Putamen (tissue), 1 donor: ENCODE measurements around the gene DNAJA4.

Source experiments
- DNase-seq: peaks from one replicate; pipeline ENCODE4 v3.0.0-alpha.2; 2016; ENCODE audit warnings: low spot score

The DNAJA4 gene

DNA sequence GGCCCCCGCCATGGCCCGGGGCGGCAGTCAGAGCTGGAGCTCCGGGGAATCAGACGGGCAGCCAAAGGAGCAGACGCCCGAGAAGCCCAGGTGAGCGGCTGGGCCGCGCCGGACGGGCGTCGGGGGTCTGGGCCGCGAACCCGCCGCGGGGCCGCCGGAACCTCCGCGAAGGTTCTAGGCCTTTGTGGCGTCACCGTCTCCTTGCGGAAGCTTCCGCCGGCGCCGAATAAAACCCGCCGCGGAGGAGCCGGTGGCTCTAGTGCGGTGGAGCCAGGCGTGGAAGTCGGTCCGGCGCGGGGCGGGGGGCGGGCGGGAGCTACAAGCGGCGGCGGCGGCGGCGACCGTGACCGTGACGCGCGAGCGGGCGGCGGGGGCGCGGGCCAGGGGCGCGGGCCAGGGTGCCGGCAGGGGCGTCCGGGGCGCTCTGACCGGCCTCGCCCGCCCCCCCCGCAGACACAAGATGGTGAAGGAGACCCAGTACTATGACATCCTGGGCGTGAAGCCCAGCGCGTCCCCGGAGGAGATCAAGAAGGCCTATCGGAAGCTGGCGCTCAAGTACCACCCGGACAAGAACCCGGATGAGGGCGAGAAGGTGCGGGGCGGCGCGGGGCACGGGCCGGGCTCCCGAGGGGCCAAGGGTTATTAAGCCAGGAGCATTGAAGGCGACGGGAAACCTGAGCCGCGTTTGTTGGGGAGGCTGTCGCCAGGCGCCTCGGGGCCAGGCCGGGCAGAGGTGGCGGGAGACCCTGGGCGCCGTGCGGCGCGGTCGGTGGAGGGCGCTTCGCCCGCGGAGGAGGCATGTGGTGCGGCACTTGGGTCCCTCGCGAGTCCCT lies at the start of gene DNAJA4:
Gene DNAJA4, plus strand, starts transcription at position 259 of the 833 bp plus-strand sequence. Its CDS starts 202 bp downstream, at position 461.
- peak; percentile 53 for DNase-seq

- peak; percentile 82 for DNase-seq
These were observed 47.9 kb upstream of the DNAJA4 start for GRCh38 chr15:78216276-78217104.

GRCh38 chr15:78220713-78221112 lies 43.6 kb upstream of the DNAJA4 start:
- DNase-seq = no peak

DNA sequence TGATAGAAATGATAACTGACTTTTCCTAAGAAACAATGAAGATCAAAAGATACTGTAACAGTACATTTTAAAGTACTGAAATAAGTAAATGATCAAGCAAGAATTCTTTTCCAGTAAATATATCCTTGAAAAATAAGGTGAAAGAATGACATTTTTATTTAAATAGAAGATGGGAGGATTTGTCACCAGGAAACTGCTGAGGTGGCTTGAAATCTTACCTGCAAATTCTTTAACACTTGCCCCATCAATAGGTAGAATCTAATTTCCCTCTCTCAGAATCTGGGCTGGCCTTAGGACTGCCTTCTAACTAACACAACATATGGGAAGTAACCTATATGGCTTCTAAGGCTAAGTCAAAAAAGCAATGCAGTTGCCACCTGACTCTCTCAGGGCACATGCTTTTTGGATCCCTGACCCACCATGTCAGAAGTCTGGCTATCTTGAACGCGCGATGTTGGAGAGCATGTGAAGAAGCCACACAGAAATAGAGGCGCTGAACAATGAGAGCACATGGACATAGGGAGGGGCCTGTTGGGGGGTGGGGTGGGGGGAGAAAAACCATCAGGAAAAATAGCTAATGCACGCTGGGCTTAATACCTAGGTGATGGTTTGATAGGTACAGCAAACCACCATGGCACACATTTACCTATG lies 41.5 kb upstream of the DNAJA4 start:
- no peak for DNase-seq

- no peak for DNase-seq
These were observed 40.9 kb upstream of the DNAJA4 start for GRCh38 chr15:78223396-78224022.

DNA sequence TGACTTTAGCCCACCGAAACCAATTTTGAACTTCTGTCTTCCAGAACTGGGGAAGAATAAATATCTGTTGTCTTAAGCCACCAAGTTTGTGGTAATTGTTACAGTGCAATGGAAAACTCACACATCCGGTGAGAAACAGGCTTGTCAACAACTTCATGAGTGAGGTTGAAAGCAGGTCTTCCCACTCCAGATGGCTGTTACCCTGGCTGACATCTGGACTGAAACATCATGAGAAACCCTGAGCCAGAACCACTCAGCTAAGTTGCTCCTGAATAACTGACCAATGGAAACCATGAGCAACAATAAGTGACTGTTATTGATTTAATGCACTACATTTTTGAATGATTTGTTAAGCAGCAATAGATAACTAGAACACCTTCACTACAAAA lies 40.3 kb upstream of the DNAJA4 start:
- DNase-seq = no peak

DNA sequence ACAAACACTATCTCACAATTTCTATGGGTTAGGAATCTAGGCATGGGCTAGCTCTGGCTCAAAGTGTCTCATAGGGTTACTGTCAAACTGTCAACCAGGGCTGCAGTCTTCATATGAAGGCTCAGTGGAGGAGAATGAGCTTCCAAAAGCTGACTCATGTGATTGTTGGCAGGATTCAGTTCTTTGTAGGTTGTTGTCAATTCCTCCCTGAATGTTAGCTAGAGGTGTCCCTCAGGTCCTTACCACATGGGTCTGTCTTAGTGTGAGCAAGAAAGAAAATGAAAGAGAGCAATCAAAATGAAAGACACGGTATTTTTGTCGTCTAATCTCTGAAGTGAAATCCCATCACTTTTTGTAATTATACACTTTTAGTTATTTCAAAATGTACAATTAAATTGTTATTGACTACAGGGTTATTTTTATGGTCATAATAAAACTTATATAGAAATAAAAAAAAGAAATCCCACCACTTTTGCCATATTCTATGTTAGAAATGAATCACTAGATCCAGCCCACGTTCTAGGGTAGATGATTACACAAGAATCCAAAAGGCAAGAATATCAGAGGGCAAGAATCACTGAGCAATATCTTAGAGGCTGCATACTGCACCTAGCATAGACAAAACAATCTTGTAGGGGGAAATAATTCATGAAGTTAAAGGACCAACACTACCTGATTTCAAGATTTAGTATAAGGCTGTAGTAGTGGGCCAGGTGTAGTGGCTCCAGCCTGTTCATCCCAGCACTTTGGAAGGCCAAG lies 38.4 kb upstream of the DNAJA4 start:
- no peak for DNase-seq

DNA sequence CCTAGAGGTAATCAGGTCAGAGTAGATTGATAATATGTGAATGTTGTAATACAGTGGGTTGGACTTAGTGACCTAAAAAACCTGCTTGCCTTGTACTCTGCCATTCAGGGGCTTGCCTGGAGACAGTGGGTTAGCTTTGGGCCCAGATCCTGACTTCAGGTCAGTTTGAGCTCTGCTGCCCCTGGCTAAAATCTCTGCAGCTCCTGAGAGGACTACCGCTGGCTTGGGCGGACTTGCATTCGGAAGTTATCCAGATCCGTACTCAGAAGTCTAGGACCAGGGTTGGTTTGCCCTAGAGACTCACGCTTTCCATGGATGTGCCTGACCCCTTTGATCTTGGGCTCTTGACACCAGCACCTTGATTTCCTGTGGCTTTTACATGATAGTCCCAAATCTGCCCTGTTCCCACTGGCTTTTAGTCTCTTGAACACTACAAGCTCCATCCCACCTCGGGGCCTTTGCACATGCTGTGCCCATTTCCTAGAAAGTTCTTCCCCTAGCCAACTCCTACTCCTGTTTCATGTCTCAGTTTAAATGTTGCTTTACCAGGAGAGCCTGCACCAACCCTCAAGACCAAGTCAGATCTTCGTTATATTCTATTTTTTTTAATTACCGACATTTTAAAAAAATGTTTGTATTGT lies 35.9 kb upstream of the DNAJA4 start:
- DNase-seq = no peak

- DNase-seq = no peak
These were observed 34.6 kb upstream of the DNAJA4 start for GRCh38 chr15:78229431-78230406.

GRCh38 chr15:78232951-78233350 lies 31.4 kb upstream of the DNAJA4 start:
- DNase-seq = no peak

DNA sequence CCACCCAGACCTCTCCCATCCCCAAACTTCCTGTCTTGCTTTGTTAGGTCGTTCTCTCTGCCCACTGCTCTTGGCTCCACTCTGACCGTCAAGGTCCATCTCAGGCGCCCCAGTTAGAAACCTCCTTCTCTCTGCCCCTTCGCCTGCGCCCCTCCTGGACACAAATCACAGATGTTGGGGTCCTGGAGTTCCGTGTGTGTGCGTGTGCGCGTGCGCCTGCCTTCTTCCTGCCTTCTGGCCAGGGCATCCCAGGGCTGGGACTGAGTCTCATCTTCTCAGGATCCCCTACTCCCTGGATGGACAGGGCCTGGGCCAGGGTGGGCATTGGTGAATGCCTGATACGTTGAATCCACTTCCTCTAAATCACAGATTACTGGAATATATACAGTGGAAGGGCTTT lies 30.9 kb upstream of the DNAJA4 start:
- DNase-seq = no peak

GRCh38 chr15:78234515-78235040 lies 29.8 kb upstream of the DNAJA4 start, which contains the start of gene ACSBG1:
TSS of gene ACSBG1 (minus strand) at chr15:78234565. CDS start at chr15:78234501, 64 bp downstream.
- peak; percentile 59 for DNase-seq

- no peak for DNase-seq
These were observed 27.9 kb upstream of the DNAJA4 start for GRCh38 chr15:78236491-78236890.

DNA sequence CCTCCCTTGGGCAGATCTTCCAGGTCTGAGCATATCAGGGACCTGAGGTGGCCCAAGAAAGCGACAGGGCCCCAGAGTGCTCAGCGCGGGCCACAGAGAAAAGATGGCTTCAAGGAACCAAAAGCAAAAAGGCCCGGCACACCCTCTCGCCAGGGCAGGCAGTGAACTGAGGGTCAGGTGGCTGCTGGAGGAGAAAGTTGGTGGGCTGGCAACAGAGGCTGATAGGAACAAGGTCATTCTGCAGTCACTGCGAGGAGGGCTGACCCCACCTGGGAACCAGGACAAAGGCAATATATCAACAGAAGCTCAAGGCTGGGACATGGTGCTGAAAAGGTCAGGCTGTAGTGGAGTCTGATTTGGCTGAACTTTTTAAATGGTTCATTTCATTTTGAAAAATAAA lies 27.2 kb upstream of the DNAJA4 start:
- no peak for DNase-seq

DNA sequence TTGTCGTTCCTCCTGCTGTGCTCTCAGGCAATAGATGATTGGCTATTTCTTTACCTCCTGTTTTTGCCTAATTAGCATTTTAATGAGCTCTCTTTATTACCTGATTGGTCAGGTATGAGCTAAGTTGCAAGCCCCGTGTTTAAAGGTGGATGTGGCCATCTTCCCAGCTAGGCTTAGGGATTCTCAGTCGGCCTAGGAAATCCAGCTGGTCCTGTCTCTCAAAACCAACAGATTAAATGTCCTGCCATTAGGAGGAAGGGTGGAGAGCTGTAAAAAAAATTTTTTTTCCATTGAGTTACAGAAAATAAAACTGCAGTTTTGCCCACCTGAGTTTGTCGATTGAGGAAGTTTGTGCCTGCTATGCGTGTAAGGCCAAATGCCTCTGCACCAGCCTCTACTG lies 24.6 kb upstream of the DNAJA4 start:
- no peak for DNase-seq

DNA sequence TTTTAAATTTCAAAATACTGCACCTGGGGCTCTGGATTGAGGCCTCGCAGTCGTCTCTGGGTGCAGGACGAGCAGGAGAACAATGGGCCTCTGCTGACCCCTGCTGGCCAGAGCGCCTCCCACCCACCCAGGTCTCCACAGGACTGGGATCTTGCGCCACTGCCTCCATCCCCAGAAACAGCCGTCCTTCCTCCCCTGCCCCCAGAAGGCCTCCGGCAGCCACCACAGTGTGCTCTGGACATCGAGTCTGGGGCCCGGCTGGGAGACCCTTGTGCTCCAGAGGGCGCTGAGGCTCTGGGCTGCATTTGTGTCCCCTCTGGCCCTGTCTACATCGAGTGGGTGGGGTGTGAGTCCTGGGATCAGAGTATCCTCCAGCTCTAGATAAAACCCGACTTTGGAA lies 23.3 kb upstream of the DNAJA4 start:
- DNase-seq = peak; percentile 74

DNA sequence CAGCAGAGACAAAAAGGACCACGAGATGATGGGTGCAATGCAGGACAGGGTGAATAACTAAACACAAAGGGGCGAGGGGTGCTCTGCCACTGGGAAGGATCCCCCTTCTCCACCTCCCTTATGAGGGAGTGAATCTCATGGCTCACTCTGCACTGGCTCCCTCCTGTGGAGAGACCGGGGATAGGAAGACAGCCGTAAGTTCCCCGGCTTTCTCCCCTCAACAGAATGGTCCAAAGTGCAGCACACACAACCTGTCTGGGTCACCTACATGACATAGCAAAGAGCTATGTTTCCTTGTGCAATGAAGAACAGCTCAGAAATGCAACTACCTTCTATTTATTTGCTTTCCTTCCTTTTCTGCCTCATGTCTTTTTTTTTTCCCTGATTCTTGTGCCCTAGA lies 22.2 kb upstream of the DNAJA4 start:
- DNase-seq = no peak

DNA sequence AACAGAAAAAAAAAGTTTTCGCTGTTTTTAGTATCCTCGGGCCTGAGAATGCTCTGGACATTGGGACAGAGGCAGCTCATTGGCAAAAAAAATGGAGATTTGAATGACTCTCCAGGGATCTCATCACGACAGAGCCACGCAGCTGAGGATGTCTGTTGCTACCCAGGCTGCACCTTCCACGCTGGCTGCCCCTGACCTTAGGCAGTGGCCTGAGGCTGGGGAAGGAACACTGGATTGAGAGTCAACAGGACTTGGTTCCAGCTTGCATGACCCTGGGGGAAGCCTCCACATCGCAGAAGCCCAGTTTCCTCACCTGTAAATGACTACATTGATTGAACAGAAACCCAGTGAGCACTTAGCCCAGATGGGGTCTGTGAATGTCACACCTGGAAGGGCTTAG lies 21.3 kb upstream of the DNAJA4 start:
- DNase-seq = no peak

GRCh38 chr15:78243491-78243941 lies 20.8 kb upstream of the DNAJA4 start:
- no peak for DNase-seq
